WTC11 (cell line): ENCODE data around the gene PAPSS1. TPM values are rescaled to one million over a fixed set of nuclear protein-coding genes. Genes with fewer than 3 reads are reported as not detected.

Experiments used
- ATAC-seq: fragments of 200-7000 bp; cut with Tn5 transposase; 2 replicates; pipeline ENCODE4 v1.10.0; 2021; ENCODE audit warnings: mild to moderate bottlenecking, moderate library complexity
- CTCF ChIA-PET: fragments of 300-600 bp; sonication (Branson Sonifier 250); formaldehyde crosslinking; loops from one replicate; lab custom pipeline; 2021; ENCODE audit warnings: antibody characterized with exemption; lab: Charles Lee
- POLR2A ChIA-PET: fragments of 350-600 bp; sonication (Branson Sonifier 250); formaldehyde crosslinking; loops from one replicate; lab custom pipeline; 2021; ENCODE audit warnings: antibody characterized with exemption; lab: Charles Lee
- DNase-seq: peaks from one replicate; pipeline ENCODE4 v3.0.0; 2021; ENCODE audit warnings: low spot score
- H3K27ac Mint-ChIP-seq: 2 replicates; pipeline ENCODE4 v1.8.0; 2021; ENCODE audit warnings: mixed read lengths
- H3K27me3 Mint-ChIP-seq: 2 replicates; pipeline ENCODE4 v1.8.0; 2021; ENCODE audit warnings: low read depth, mild to moderate bottlenecking, moderate library complexity, mixed read lengths
- H3K36me3 Mint-ChIP-seq: 2 replicates; pipeline ENCODE4 v1.8.0; 2021; ENCODE audit warnings: mixed read lengths
- H3K4me1 Mint-ChIP-seq: 2 replicates; pipeline ENCODE4 v1.8.0; 2022; ENCODE audit warnings: mixed read lengths
- H3K4me3 Mint-ChIP-seq: 2 replicates; pipeline ENCODE4 v1.8.0; 2021; ENCODE audit warnings: mild to moderate bottlenecking, moderate library complexity, mixed read lengths
- H3K9me3 Mint-ChIP-seq: 2 replicates; pipeline ENCODE4 v1.8.0; 2021; ENCODE audit warnings: mixed read lengths
- ATF3 ChIP-seq: sonication (generic); formaldehyde crosslinking; conservative IDR thresholded peaks from 2 replicates; pipeline ENCODE4 v1.8.1; 2022; ENCODE audit warnings: mild to moderate bottlenecking, missing genetic modification reagents
- ATF6 ChIP-seq: sonication (generic); formaldehyde crosslinking; IDR thresholded peaks from 2 replicates; pipeline ENCODE4 v1.8.1; 2023; ENCODE audit warnings: mild to moderate bottlenecking, missing genetic modification reagents
- E2F4 ChIP-seq: sonication (generic); formaldehyde crosslinking; IDR thresholded peaks from 2 replicates; pipeline ENCODE4 v1.8.1; 2022; ENCODE audit warnings: low read depth, mild to moderate bottlenecking, moderate library complexity, missing genetic modification reagents, borderline replicate concordance
- ETV6 ChIP-seq: sonication (generic); formaldehyde crosslinking; IDR thresholded peaks from 2 replicates; pipeline ENCODE4 v1.8.1; 2022; ENCODE audit warnings: mild to moderate bottlenecking, missing genetic modification reagents
- FOXJ3 ChIP-seq: sonication (generic); formaldehyde crosslinking; IDR thresholded peaks from 2 replicates; pipeline ENCODE4 v1.9.0; 2021; ENCODE audit warnings: missing genetic modification reagents, mild to moderate bottlenecking, borderline replicate concordance
- GTF2I ChIP-seq: fragments of 250-450 bp; sonication (Bioruptor Pico); conservative IDR thresholded peaks from 2 replicates; pipeline ENCODE4 v1.4.0; 2021; ENCODE audit warnings: mild to moderate bottlenecking
- HMGXB4 ChIP-seq: sonication (generic); formaldehyde crosslinking; IDR thresholded peaks from 2 replicates; pipeline ENCODE4 v1.8.1; 2023; ENCODE audit warnings: mild to moderate bottlenecking, moderate library complexity, missing genetic modification reagents
- IRF1 ChIP-seq: sonication (generic); formaldehyde crosslinking; IDR thresholded peaks from 2 replicates; pipeline ENCODE4 v1.8.0; 2023; ENCODE audit warnings: missing genetic modification reagents
- IRF2 ChIP-seq: sonication (generic); formaldehyde crosslinking; IDR thresholded peaks from 2 replicates; pipeline ENCODE4 v1.8.0; 2022; ENCODE audit warnings: low read depth, missing genetic modification reagents, borderline replicate concordance
- NFYB ChIP-seq: sonication (generic); formaldehyde crosslinking; conservative IDR thresholded peaks from 2 replicates; pipeline ENCODE4 v1.8.0; 2022; ENCODE audit warnings: low read depth, missing genetic modification reagents
- NR3C1 ChIP-seq: sonication (generic); formaldehyde crosslinking; conservative IDR thresholded peaks from 2 replicates; pipeline ENCODE4 v1.8.1; 2023; ENCODE audit warnings: low read depth, mild to moderate bottlenecking, missing genetic modification reagents
- PRRX2 ChIP-seq: fragments of 250-450 bp; sonication (Bioruptor Pico); IDR thresholded peaks from 2 replicates; pipeline ENCODE4 v1.8.0; 2021; ENCODE audit warnings: mild to moderate bottlenecking
- TEAD1 ChIP-seq: sonication (generic); formaldehyde crosslinking; IDR thresholded peaks from 2 replicates; pipeline ENCODE4 v1.8.0; 2022; ENCODE audit warnings: mild to moderate bottlenecking, missing genetic modification reagents
- USF2 ChIP-seq: sonication (generic); formaldehyde crosslinking; IDR thresholded peaks from 2 replicates; pipeline ENCODE4 v1.8.1; 2023; ENCODE audit warnings: mild to moderate bottlenecking, missing genetic modification reagents, moderate library complexity
- ZNF138 ChIP-seq: sonication (generic); formaldehyde crosslinking; conservative IDR thresholded peaks from 2 replicates; pipeline ENCODE4 v1.8.1; 2022; ENCODE audit warnings: mild to moderate bottlenecking, moderate library complexity, missing genetic modification reagents
- ZNF219 ChIP-seq: sonication (generic); formaldehyde crosslinking; IDR thresholded peaks from 2 replicates; pipeline ENCODE4 v1.8.0; 2023; ENCODE audit warnings: missing genetic modification reagents, mild to moderate bottlenecking, borderline replicate concordance
- ZNF281 ChIP-seq: sonication (generic); formaldehyde crosslinking; IDR thresholded peaks from 2 replicates; pipeline ENCODE4 v1.8.0; 2023; ENCODE audit warnings: mild to moderate bottlenecking, missing genetic modification reagents
- ZNF416 ChIP-seq: fragments of 250-450 bp; sonication (Bioruptor Pico); IDR thresholded peaks from 2 replicates; pipeline ENCODE4 v1.9.0; 2021; ENCODE audit warnings: mild to moderate bottlenecking, inconsistent platforms
- ZNF425 ChIP-seq: fragments of 250-450 bp; sonication (Bioruptor Pico); conservative IDR thresholded peaks from 2 replicates; pipeline ENCODE4 v1.9.0; 2021; ENCODE audit warnings: mild to moderate bottlenecking
- ZSCAN18 ChIP-seq: fragments of 250-450 bp; sonication (Bioruptor Pico); IDR thresholded peaks from 2 replicates; pipeline ENCODE4 v2.1.2; 2022; ENCODE audit warnings: mild to moderate bottlenecking, moderate library complexity
- total RNA-seq: library from RNA; stranded (reverse); gene quantifications from 3 replicates; pipeline ENCODE4 v1.2.3, GENCODE V29; 2021

PAPSS1 gene
- total RNA-seq, 1 experiment from 2014 or later, result 62.9 TPM

- TF ChIP-seq IRF2 (no peak), ZSCAN18 (CRISPR knock-in tag) (no peak), ZNF425 (CRISPR knock-in tag) (no peak), ZNF281 (CRISPR knock-in tag) (no peak), NR3C1 (CRISPR knock-in tag) (no peak), NFYB (no peak), ATF3 (no peak), IRF1 (CRISPR knock-in tag) (no peak)
Observed at GRCh38 chr4:107622006-107622405, 98.0 kb downstream of the PAPSS1 start (continued).

GRCh38 chr4:107619731-107620130, 100.3 kb downstream of the PAPSS1 start:
- no peak for ATAC-seq
- Mint-ChIP-seq H3K36me3 (peaks cover 21% of the 10 kb centered on the region), H3K9me3 (peaks cover 24% of the 10 kb centered on the region), H3K4me3 (no peak overlapping the region)
- TF ChIP-seq ZNF138 (CRISPR knock-in tag) (no peak), ATF6 (CRISPR knock-in tag) (no peak), ZNF416 (no peak), HMGXB4 (no peak), TEAD1 (no peak), E2F4 (CRISPR knock-in tag) (no peak), PRRX2 (CRISPR knock-in tag) (no peak), ETV6 (CRISPR knock-in tag) (no peak), USF2 (CRISPR knock-in tag) (no peak), FOXJ3 (CRISPR knock-in tag) (no peak), ZNF219 (CRISPR knock-in tag) (no peak), IRF2 (no peak), ZNF425 (CRISPR knock-in tag) (no peak), GTF2I (CRISPR knock-in tag) (no peak)
- TF ChIP-seq, all 79 proteins: peak for 0
- Mint-ChIP-seq H3K27ac (no peak overlapping the region), H3K27me3 (no peaks in the 10 kb centered on the region), H3K4me1 (no peaks in the 10 kb centered on the region)
- ChIA-PET POLR2A (no interaction called here), CTCF (no interaction called here)
- no peak for DNase-seq
